Hematopoietic multipotent progenitor cell treated with erythropoietin and hydrocortisone succinate and interleukin-3 and kit ligand, for 4 days (in vitro differentiated cells): ENCODE measurements around the gene MVK.

Source experiments
- DNase-seq: peaks from one replicate; pipeline ENCODE4 v3.0.0-alpha.2; 2015

The MVK gene

DNA sequence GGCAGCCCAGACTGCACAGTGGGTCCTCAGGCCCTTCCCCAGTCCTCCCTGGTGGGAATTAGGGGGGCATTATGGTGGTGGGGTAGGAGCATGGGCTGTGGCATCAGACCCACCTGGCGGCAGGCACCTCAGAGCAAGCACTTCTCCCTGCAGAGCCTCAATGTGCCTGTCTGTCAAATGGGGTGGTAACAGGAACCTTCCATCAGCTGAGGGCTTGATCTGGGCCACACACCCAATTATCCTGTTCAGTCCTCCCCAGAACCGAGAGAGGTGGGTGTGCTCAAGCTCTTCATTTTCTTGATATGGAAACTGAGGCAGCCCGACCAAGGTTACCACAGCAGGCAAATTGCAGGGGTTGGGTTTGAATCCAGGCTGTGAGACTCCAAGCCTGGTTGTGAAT, 38.4 kb downstream of the MVK start:
- no peak for DNase-seq

DNA sequence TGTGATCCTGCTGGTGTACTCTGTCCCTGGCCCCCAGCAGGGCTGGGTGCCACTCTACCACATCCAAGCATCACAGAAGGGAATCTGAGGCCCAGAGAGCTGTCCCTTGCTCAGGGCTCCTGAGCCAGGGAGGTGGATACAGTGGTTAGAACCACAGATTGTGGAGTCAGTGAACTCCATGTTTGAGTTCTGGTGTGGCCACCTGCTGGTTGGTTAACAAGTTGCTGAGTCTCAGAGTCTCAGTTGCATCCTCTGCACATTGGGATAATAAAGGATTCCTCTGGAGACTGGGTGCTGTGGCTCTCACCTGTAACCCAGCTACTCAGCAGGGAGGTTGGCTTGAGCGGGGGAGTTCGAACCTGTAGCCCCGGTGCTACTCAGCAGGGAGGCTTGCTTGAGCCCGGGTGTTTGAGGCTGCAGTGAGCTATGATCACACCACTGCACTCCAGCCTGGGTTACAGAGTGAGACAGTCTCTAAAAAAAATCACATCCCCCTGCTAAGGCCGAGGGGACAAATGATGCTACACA, 39.4 kb downstream of the MVK start:
- DNase-seq = peak; percentile 47

DNA sequence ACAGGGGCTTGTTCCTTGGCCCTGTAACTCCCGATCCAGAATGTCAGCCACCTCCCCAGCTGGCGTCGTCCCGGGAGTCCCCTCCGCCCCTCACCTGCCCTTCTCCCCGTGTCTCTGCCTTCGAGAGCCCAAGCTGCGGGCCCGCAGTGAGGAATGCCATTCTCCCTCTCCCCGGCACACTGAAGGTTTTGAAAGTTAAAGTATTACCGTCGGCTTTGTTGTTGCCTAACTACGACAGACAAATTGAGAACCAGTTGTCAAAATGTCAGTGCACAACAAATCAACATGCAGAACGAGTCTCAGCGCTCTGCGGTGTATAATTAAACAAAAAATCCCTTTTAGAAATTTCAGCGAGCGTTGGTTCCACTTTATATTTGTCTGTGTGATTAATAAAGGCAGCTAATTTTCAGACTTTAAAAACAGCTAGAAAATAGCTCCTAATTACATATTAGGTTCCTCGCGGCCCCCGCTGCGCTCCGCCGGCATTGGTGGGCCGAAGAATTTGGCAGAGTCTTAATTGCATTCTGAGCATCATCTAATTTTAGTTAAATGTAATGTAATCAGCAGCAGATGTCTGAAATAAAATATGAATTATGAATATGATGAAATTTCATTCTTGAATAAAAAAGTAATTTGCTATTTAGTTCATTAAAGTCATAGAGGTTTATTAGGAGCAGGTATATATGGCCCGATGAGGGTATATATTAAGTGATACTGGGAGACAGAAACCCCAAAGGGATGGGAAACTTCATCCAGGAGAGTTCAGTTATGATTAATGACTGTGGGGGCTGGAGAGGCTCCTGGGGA, 40.3 kb downstream of the MVK start:
- no peak for DNase-seq

DNA sequence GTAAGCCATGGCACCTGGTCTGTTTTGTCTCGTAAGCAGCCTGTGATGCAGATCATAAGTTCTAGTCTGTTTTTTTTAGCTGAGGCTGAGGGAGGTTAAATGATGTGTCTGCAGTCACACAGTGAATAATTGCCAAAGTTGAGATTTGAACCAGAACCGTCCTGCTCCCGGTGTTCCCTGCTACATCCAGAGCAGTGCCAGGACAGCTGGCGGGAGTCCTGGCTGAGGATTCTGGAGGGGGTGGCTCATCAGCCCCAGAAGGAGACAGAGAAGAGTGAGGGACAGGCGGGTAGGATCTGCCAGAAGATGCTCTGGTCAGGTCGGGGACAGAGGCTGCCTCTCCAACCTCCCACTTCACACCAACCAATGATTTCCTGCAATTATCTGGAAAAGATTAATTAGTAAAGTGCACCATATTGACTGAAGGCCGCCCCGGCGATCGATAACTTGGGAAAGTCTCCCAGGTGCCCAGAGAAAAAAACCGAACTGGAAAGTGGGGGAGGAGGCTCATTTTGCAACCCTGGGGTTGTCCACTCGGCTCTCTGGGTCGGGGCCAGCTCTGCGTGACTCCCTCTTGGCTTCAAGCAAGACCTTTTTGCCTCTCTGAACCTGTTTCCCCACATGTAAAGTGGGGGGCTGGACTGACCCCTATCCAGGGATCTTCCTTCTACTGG, 42.1 kb downstream of the MVK start:
- DNase-seq = no peak

DNA sequence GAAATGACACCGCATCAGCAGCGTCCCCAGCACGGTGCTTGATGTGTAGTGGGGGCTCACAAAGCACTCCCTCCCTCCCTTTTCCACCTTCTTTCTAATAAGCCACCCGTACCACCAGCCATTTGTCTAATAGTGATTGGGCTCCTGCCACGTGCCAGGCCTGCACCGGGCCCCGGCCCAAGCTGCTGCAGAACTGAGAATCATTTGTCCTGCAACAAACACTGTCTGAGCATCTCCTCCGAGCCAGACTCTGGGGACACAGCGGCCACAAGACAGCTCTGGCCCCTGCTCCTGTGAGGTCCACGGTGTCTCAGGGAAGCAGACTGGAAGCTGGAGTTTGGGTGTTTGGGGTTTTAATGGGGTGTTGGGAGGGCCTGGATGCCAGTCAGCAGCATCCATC, 43.9 kb downstream of the MVK start:
- DNase-seq = no peak

DNA sequence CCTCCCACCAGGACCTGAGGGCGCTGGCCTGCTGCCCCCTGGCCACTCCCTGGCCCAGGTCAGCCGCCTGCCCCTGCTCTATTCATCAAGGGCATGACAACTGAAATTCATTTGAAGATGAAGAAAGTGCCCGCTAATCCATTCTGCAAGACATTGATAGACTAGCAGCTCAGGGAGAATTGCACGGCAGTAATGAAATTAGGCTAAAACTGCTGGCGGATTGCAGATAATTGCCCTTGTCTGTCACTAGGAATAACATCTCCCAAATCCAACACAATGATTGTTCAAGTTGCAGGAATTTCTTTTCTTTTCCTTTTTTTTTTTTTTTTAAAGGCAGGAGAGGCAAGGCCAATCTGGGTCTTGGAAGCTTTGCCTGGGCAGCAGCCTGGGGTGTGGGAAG, 44.5 kb downstream of the MVK start:
- DNase-seq = no peak

DNA sequence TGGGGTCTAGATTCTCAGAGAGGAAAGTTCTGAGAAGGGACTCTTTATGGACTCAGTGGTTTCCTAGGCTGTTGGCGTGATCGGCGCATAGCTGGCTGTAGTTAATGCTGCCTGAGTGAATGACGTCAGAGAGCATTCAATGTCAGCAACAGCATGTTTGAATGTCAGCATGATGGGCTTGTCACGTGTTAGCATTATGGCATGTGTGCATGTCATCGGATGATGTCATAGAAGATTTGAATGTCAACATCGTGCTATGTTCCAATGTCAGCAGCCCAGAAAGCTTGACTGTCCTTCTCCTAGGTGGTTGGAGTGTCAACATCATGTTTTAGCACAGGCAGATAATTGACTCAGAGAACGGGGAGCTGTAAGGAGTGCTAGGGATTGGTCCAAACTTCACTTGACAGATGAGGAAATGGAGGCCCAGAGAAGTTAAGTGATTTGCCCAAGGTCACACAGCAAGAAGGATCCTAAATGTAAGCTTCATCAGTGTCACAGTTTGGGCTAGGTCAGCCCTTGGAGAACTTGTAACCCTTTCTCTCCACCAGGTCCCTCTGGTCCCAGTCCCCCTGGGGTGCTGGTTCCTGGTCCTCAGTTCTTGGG, 45.5 kb downstream of the MVK start:
- no peak for DNase-seq

DNA sequence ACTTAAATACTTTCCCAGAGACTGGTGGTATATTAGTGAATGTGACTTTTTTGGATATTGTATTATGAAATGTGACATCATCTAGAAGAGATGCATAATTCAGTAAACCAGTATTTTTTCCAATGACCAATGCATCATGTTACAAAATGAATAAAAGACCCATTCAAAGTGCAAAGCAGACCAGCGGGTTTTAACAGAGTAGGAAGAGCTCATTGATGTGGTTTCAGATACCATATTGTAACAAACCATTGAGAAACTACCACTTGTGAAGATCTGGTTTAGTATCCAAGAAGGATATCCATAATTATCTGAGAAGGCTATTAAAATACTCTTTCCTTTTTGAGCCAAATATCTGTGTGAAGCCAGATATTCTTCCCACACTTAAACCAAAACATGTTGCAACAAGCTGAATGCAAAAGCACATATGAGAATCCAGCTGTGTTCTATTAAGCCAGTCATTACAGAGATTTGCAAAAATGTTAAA, 47.7 kb downstream of the MVK start:
- no peak for DNase-seq

DNA sequence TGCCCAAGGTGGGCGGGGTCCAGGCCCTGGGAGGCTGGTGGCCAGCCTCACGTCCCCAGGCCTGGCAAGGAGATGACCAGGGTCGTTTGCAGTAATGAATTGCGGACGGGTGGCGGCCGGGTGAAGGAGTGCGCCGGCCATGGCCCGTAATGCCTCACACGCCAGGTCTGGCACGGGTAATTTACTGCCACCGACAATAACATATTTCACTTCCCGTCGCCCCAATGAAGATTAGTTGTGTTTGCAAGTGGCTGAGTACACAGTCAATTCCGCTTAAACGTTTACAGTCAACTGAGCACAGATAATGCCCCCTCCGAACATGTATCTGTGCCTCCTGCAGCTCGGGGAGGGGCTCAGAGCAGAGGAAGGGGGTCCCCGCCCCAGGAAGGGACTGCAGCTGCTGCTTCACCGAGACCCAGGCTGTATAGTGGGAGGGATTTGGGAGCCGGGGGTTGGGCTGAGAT, 48.3 kb downstream of the MVK start:
- no peak for DNase-seq

DNA sequence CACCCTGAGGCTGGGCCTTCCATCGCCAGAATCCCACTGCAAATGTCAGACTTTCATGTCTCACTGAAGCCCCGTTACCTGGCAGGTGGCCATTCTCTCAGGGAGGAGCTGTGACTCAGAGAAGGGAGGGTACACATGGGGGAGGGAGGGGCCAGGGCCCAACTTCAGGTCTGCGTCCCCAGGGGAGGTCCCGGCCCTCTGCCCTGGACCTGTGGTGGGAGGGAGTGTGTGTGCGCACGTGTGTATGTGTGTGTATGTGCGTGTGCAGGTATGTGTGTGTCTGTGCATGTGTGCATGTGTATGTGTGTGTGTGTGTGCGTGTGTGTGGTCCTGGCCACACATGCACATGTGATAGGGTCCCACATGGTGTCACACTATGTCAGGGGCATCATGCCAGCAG, 50.9 kb downstream of the MVK start:
- DNase-seq = no peak

DNA sequence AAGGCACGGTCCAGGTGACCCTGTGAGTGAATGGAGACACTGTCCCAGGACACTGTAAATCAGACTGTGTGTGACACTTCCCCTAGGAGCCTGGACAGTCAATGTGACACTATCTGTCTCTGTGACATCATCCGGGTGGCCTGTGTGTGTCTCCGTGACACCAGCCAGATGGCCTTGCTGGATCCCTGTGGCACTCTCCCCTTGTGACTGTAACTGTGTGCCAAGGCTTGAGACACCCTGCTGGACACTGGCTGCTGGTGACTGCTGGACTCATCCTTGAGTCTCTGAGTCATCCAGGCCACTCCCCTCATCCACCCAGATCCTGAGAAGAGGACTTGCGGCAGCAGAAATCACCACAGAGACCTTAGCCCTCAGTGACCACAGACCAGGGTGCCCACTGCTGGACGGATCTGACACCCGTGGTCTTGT, 51.6 kb downstream of the MVK start:
- DNase-seq = no peak

DNA sequence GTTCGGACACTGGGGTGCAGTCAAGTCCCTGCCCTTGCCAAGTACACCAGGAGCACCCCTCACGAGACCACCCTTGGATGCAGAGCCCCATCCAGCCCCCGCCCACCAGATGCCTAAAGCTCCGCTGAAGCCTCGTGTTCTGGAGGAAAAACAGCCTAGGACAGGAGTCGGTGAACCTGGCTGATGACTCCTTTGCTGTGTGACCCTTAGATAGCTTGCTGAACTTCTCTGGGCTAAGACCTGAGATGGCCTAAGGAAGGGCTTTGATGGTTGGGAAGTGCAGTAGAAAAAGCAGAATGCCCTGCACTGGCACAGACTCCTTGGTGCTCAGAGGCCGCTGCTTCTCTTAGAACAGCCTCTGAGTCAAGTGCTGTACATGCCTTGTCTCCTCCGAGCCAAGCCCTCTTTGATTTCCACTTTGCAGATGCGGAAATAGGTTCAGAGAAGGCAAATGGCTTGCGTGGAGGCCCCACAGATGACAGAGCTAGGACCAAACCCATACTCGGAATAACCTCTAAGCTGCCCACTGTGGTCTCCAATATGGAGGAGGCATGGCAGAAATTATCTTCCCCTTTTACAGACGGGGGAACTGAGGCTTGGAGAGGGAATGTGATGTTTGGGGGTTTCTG, 52.3 kb downstream of the MVK start:
- DNase-seq = no peak

DNA sequence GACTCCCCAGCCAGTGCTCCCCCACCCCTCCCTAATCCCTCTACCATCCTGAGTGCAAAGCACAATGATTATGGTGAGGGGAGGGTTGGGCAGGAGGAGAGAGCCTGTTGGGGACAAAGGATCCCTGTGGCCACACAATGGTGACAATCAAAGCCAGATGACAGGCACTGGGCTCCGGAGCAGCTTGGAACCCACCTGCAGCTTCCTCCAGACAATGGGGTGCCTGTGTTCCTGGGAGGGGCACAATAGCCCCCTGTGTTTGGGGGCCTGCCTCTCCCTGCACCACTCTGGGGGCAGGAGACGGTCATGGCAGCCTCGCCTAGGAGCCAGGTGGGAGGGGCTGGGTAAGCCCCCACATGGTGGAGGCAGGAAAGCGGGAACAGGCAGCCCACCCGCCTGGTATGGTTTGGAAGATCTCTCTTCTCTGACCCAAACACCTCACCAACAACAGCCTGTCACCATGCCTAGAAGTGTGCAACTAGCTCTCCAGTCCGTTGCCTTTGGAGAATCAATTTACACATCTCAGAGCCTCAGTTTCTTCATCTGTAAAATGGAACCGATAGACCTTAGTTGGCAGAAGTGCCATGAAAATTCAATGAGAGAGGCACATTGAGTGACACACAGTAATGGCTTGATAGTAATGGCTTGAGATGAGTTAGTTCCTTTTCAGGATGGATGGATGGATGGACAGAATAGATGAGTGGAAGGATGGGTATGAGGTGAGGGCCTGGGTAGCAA, 53.0 kb downstream of the MVK start:
- DNase-seq = no peak

DNA sequence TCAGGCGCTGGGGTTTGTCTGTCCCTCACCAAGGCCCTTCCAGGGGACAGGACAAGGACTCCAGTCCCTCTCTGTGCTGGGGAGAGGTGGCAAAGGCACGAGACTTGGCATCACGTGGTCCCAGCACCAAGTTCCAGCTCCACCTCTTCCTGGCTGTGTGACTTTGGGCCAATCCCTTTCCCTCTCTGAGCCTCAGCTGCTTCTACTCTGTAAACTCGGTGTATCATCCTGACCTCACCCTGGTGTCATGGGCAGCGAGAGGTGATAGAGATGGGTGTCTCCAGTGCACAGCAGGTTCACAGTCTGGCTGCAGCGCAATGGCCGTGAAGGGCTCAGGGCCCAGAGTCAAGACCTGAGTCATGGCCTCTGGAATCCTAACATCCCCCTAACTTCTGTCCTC, 54.0 kb downstream of the MVK start:
- DNase-seq = no peak

DNA sequence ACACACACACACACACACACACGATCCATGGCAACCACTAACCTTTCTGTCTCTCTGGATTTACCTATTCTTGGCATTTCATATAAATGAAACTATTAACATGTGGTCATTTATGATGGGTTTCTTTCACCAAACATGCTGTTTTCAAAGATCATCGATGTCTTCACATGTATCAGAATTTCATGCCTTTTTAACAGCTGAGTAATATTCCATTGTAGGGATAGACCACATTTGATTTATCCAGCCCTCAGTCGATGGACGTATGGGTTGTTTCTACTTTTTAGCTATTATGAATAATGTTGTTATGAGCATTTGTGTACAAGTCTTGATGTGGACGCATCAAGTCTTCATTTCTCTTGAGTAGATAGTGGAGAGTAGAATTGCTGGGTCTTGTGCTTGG, 56.5 kb downstream of the MVK start:
- DNase-seq = no peak

DNA sequence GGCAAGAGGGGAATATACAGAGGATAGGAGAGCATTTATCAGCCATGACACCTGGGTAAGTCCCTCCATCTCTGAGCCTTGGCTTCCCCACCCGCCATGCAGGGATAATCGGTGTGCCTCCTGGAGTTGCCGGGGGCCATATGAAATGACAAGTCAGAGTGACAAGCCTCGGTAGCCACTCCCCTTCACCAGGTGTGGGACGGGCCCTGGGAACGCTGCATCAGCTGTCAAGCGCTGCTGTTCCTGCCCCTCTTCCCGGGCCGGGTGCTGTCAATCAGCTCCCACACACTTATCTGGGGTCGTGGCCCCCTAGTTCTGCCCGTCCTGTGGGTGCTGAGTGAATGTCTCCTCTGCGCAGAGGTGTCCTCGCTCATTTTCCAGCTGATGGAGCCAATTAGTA, 57.2 kb downstream of the MVK start:
- no peak for DNase-seq

DNA sequence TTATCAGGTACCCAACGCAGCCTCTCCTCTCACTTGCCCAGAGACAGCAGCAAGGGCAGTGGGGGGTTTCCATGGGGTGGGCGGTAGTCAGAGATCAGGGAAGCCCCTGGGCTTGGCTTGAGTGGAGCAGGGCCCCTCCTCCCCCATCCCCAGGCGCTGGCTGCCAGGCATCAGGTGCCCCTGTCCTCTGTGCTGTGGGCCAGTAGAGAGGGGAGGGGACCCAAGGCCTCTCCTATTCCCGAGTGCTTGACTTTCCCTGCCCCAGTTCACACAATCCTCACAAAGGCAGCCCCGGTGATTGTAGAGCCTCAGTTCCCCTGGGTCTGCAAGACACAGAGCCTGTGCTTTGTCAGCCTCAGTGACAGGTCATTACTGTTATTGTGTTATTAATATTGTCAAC, 57.7 kb downstream of the MVK start:
- DNase-seq = no peak

DNA sequence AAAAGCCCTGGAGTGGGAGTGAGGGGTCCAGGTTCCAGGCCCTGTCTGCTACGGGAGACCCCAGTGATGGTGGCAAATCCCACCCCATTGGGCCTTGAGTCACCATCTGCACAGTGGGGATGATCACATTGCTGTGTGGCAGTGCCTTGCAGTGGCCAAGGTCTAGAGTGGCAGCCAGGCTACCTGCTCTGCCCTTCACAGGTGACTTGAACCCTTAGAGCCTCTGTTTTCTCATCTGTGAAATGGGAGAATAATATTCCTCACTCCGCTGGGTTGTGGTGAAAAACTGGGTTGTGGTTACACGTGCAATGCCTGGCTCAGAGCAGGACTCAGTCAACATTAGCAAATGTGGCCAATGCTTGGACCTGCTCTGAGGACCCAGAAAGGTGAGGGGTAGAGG, 58.2 kb downstream of the MVK start:
- no peak for DNase-seq

DNA sequence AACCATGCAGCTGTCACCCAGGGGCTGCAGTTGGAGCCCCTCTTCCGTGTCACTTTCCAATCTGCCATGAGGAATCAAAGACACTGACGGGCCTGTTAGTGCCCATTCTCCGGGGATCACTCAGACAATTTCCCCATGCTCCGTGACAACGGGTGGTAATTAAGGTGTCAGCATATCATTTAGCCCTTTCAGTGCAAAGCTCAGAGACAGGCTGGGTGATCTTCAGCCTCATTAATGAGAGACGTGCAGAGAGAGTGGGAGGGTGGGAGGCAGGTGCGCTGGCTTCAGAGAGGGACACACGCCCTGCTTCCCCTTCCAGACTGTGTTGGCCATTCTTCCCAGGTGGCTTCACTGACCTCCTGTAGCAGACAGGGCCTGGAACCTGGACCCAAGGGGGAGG, 58.7 kb downstream of the MVK start:
- no peak for DNase-seq

DNA sequence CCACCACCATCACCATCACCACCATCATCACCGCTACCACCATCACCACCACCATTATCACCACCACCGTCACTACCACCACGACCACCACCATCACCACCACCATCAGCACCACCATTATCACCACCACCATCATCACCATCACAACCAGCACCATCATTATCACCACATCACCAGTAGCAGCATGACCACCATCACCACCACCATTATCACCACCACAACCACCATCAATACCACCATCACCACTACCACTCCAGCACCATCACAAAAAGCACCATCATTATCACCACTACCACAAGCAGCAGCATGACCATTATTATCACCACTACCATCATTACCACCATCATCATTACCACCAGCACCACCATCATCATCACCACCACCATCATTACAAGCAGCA, 62.1 kb downstream of the MVK start:
- no peak for DNase-seq

DNA sequence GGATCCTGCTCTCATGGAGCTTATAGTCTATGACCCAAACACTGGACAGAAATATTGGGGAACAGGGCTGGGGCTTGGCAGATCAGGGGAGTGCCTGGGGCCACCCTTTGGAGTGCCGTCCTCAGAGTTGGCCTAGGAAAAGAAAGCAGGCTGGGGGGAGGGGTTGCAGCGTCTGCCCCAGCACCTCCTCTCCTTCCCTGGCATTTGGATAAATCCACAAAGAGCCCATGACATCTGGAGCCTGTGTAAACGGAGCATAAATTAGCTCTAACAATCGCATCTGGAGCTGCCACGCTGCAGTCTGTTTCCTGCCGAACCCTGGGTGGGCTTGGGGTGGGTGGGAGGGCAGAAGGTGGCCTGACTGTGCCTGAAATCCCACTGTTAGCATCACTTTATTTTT, 63.8 kb downstream of the MVK start:
- DNase-seq = no peak

DNA sequence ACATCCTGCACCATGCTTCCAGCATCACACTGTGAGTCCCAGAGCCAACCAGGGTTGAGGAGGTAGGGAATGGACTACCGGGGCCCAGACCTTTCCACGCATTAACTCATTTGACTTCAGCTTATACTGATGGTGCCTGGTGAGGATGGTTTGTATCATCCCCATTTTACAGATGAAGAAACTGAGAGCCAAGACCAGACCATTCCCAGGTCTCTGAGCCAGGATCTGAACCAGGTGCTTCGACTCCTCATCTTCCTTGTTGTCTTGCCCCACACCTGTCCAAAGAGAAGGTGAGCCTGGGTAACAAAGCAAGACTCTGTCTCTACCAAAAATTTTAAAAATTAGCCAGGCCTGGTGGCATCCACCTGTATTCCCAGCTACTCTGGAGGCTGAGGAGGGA, 64.4 kb downstream of the MVK start:
- DNase-seq = no peak

DNA sequence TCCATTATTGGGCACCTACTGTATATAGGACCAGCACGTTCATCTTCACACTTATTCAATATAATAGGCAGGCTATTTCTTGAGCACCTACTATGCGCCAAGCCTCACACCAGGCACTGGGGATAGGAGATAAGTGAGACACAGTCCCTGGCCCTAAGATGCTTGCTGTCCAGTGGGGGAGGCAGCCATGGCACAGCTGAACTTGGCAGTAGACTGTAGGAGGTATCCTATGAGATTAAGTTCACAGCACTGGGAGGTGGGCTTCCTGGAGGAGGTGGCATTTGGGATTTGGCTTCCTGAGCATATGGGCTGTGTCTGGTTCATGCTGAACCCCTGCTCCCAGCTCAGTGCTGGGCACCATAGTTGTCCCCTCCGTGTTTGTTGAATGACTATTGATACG, 65.1 kb downstream of the MVK start:
- DNase-seq = no peak
